OCI-LY7 (cell line): ENCODE data around the gene SLC25A45. TPM values are rescaled to one million over a fixed set of nuclear protein-coding genes. Genes with fewer than 3 reads are reported as not detected.

Experiments
- BruUV-seq: library from RNA; stranded (reverse); fragments of 400-500 nt; replicated peaks from 2 replicates; lab custom pipeline; 2021; lab: Mats Ljungman, UMichigan
- CTCF ChIA-PET: fragments of 300-600 bp; sonication (Branson Sonifier 250); formaldehyde crosslinking; loops from one replicate; lab custom pipeline; 2022; ENCODE audit warnings: antibody characterized with exemption; ENCODE audit not compliant: unreplicated experiment; lab: Charles Lee
- POLR2A ChIA-PET: fragments of 300-600 bp; sonication (Branson Sonifier 250); formaldehyde crosslinking; loops from one replicate; lab custom pipeline; 2022; ENCODE audit warnings: antibody characterized with exemption; lab: Charles Lee
- DNase-seq: peaks from one replicate; pipeline ENCODE4 v3.0.0-alpha.2; 2015; ENCODE audit warnings: low spot score
- H2AFZ ChIP-seq: fragments of 200-600 bp; sonication (generic), shearing (Covaris generic); 2 replicates; pipeline ENCODE4 v1.6.1; 2014; ENCODE audit warnings: mild to moderate bottlenecking, antibody characterized with exemption, low read length, moderate library complexity
- H3K27ac ChIP-seq: fragments of 200-600 bp; sonication (generic); 2 replicates; pipeline ENCODE4 v1.5.1; 2014; ENCODE audit warnings: mixed run types, low read depth, mild to moderate bottlenecking, moderate library complexity, low read length, inconsistent platforms; ENCODE audit not compliant: poor library complexity, severe bottlenecking
- H3K36me3 ChIP-seq: fragments of 200-600 bp; sonication (generic); 2 replicates; pipeline ENCODE4 v1.6.1; 2014; ENCODE audit warnings: mild to moderate bottlenecking, antibody characterized with exemption, low read length, moderate library complexity, mixed read lengths; ENCODE audit not compliant: insufficient read depth
- H3K4me1 ChIP-seq: fragments of 200-600 bp; sonication (generic); 2 replicates; pipeline ENCODE4 v1.5.1; 2014; ENCODE audit warnings: mild to moderate bottlenecking, low read length; ENCODE audit not compliant: insufficient read depth, poor library complexity, severe bottlenecking
- H3K4me2 ChIP-seq: fragments of 200-600 bp; sonication (generic); 2 replicates; pipeline ENCODE4 v1.6.1; 2014; ENCODE audit warnings: mild to moderate bottlenecking, low read length
- H3K4me3 ChIP-seq: fragments of 200-600 bp; sonication (generic); 2 replicates; pipeline ENCODE4 v1.5.1; 2014; ENCODE audit warnings: mild to moderate bottlenecking, low read depth, low read length; ENCODE audit not compliant: poor library complexity, severe bottlenecking
- H3K79me2 ChIP-seq: fragments of 200-600 bp; sonication (generic); 2 replicates; pipeline ENCODE4 v1.6.1; 2016; ENCODE audit warnings: low read depth, mild to moderate bottlenecking, low read length, moderate library complexity, mixed read lengths; ENCODE audit not compliant: insufficient read depth
- H3K9me2 ChIP-seq: fragments of 200-600 bp; sonication (generic); 2 replicates; pipeline ENCODE4 v1.6.1; 2016; ENCODE audit warnings: mild to moderate bottlenecking, low read length, mixed read lengths; ENCODE audit not compliant: insufficient read depth
- H3K9me3 ChIP-seq: fragments of 200-600 bp; sonication (generic); 2 replicates; pipeline ENCODE4 v1.6.1; 2014; ENCODE audit warnings: mild to moderate bottlenecking, mixed run types, low read length, mixed read lengths
- H4K20me1 ChIP-seq: fragments of 200-600 bp; sonication (generic); 2 replicates; pipeline ENCODE4 v1.6.1; 2014; ENCODE audit warnings: mild to moderate bottlenecking, antibody characterized with exemption, low read length, moderate library complexity, mixed read lengths; ENCODE audit not compliant: insufficient read depth
- CTCF ChIP-seq: fragments of 200-600 bp; sonication (generic); conservative IDR thresholded peaks from 2 replicates; pipeline ENCODE4 v1.5.1; 2014; ENCODE audit warnings: mild to moderate bottlenecking, antibody characterized with exemption, low read length, moderate library complexity, mixed read lengths
- EZH2phosphoT487 ChIP-seq: fragments of 200-600 bp; sonication (generic); IDR thresholded peaks from 2 replicates; pipeline ENCODE4 v1.6.1; 2018; ENCODE audit warnings: low read depth, borderline replicate concordance, mild to moderate bottlenecking, mixed run types, antibody characterized with exemption, low read length, moderate library complexity, mixed read lengths
- intact Hi-C: fragments of 100-400 bp; cut with micrococcal nuclease; formaldehyde crosslinking; loops from one replicate; pipeline ENCODE4 v1.10.0; 2022; ENCODE audit not compliant: unreplicated experiment
- total RNA-seq, 2 experiments: library from RNA; depleted of rRNA in 1 of 2; stranded (reverse); fragments of >200 nt in 1 of 2; shearing (Covaris generic) in 1 of 2; gene quantifications; 2 replicates each; pipeline ENCODE4 v1.2.3, GENCODE V29; 2014 to 2022

The SLC25A45 gene
- total RNA-seq, 2 experiments from 2014 or later = 7.0 to 20.7 TPM

GRCh38 chr11:65420979-65421793 is 38.7 kb upstream of the SLC25A45 start:
- Histone ChIP-seq H3K36me3 (peaks cover 33% of the 10 kb centered on the region), H3K9me3 (no peaks in the 10 kb centered on the region), H3K79me2 (peaks cover 78% of the 10 kb centered on the region), H3K4me3 (peak overlapping the region; percentile 73), H4K20me1 (peaks cover 19% of the 10 kb centered on the region), H3K27ac (peak overlapping the region; percentile 97), H3K4me1 (peaks cover 56% of the 10 kb centered on the region), H3K4me2 (peak overlapping the region; percentile 91), H2AFZ (no peak overlapping the region), H3K9me2 (no peaks in the 10 kb centered on the region)
- intact Hi-C loops = no loop called here
- no peak for TF ChIP-seq CTCF
- no peak for TF ChIP-seq EZH2phosphoT487
- BruUV-seq = no TSS peak
- ChIA-PET CTCF (interaction anchor here (0.7 to 1.1 kb wide), 3 partner anchors 23 to 66 kb away, joined by 3 read pairs; no protein-coding TSS in a partner anchor), POLR2A (interaction anchor here (0.5 to 11.5 kb wide), 14 partner anchors 8 to 87 kb away, joined by 3 to 237 read pairs (median 8); partner anchors contain the start of gene MALAT1)
- DNase-seq = peak; percentile 78

GRCh38 chr11:65420506-65420905 is 38.1 kb upstream of the SLC25A45 start:
- peak overlapping the region; percentile 91 for H3K4me2 ChIP-seq
- CTCF ChIA-PET = interaction anchor here (1.0 to 1.1 kb wide), 3 partner anchors 48 to 67 kb away, joined by 3 read pairs; no protein-coding TSS in a partner anchor
- no peak for TF ChIP-seq EZH2phosphoT487
- no peak for TF ChIP-seq CTCF
- no peak overlapping the region for H2AFZ ChIP-seq
- peaks cover 26% of the 10 kb centered on the region for H3K36me3 ChIP-seq
- POLR2A ChIA-PET = interaction anchor here (0.8 to 11.5 kb wide), 15 partner anchors 8 to 91 kb away, joined by 3 to 237 read pairs (median 7); partner anchors contain the start of gene MALAT1
- no peaks in the 10 kb centered on the region for H3K9me3 ChIP-seq
- BruUV-seq = no TSS peak
- H3K4me1 ChIP-seq = peaks cover 61% of the 10 kb centered on the region
- H3K9me2 ChIP-seq = no peaks in the 10 kb centered on the region
- peaks cover 13% of the 10 kb centered on the region for H4K20me1 ChIP-seq
- H3K79me2 ChIP-seq = peaks cover 71% of the 10 kb centered on the region
- peak overlapping the region; percentile 97 for H3K27ac ChIP-seq
- no peak for DNase-seq
- H3K4me3 ChIP-seq = peak overlapping the region; percentile 73
- intact Hi-C loops = no loop called here
